ENCODE results near the gene MGAT5.

Gene MGAT5

GRCh38 chr2:134447669-134448068 is 193.8 kb downstream of the MGAT5 start:
- Histone ChIP-seq H3K4me3 (ENCODE audit: low read depth in 1 of 2, low read length in 1 of 2) (no peak overlapping the region), H3K27ac (no peak overlapping the region), H3K36me3 (peaks cover 84% of the 10 kb centered on the region), H3K4me1 (ENCODE audit: control insufficient read depth in 1 of 2, insufficient read depth in 1 of 2, low read depth in 1 of 2, low read length in 1 of 2) (no peaks in the 10 kb centered on the region), H3K9me3 (no peaks in the 10 kb centered on the region), H3K27me3 (no peaks in the 10 kb centered on the region)
- no peak for TF ChIP-seq CTCF (IDR thresholded peaks at IDR 0.05)

DNA sequence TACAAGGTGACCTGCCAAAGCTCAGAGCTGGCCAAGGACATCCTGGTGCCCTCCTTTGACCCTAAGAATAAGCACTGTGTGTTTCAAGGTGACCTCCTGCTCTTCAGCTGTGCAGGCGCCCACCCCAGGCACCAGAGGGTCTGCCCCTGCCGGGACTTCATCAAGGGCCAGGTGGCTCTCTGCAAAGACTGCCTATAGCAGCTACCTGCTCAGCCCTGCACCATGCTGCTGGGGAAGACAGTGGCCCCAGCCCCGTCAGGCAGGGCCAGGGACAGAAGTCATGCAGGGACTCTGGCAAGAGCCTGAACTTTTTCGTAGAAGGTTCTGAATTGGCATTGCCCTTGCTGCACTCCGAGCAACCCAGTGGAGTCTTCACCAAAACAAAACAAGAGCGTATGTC is 194.8 kb downstream of the MGAT5 start:
- Histone ChIP-seq H3K27me3 (no peaks in the 10 kb centered on the region), H3K36me3 (peaks cover 86% of the 10 kb centered on the region), H3K27ac (no peak overlapping the region), H3K4me1 (ENCODE audit: control insufficient read depth in 1 of 2, insufficient read depth in 1 of 2, low read depth in 1 of 2, low read length in 1 of 2) (no peaks in the 10 kb centered on the region), H3K4me3 (ENCODE audit: low read depth in 1 of 2, low read length in 1 of 2) (no peak overlapping the region), H3K9me3 (no peaks in the 10 kb centered on the region)
- no peak for TF ChIP-seq CTCF (IDR thresholded peaks at IDR 0.05)

DNA sequence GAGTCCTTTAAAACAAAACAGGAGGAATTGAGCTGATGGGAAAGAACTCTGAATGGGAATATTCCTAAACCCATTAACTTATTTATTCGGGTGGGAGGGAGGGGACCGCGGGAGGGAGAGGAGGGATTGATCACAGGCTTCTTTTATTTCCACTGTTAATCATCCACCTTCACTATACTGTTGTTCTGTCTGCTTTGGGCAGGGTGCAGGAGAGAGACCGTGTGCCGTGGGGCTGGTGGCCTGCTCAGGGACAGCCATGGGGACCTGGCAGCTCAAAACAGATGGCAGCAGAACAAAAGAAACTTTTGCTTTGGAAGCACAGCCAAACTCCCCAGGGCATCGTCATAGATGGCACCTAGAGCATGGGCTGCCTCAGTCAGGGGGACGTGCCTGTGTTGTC is 195.3 kb downstream of the MGAT5 start:
- Histone ChIP-seq H3K27ac (no peak overlapping the region), H3K36me3 (peaks cover 86% of the 10 kb centered on the region)

DNA sequence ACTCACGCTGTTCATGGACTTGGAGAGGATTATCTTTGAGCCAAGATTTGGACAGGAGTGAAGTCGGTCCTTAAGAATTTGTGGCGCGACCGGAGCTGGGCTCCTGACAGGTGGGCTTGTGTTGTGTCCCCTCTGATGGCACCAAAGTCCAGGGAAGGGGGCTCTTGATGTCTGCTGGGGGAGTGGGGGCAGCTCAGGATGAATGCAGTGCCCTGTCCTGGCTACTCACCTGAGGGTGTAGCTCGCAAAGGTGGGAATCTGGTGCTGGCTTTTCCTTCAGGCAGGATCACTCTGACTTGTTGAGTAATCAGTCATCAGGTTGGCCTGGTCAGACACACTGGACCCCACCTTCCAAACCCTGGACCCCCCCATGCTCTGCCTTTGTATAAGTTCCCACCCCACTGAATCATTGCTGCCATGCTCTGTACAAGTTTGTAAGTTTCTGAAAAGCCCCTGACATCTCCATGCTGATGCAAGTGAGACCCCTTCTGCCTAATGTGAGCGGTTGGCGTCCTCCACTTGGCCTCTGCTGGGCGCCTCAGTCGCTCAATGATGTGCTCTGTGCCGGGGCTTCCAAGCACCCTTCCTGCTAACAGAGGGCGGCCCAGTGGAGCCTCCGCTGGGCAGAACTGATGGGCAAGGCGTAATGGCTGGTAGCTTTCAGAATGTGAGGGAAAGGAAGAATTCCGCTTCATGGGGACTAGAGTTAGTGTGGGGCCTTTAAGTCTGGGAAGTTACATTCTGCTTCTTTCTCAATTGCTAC is 196.1 kb downstream of the MGAT5 start:
- no peak overlapping the region for H3K27ac ChIP-seq
- no peaks in the 10 kb centered on the region for H3K9me3 ChIP-seq
- TF ChIP-seq CTCF (IDR thresholded peaks at IDR 0.05), result no peak
- H3K36me3 ChIP-seq, result peaks cover 84% of the 10 kb centered on the region
- H3K4me1 ChIP-seq (ENCODE audit: control insufficient read depth in 1 of 2, insufficient read depth in 1 of 2, low read depth in 1 of 2, low read length in 1 of 2), result no peaks in the 10 kb centered on the region
- H3K4me3 ChIP-seq (ENCODE audit: low read depth in 1 of 2, low read length in 1 of 2), result no peak overlapping the region
- H3K27me3 ChIP-seq, result no peaks in the 10 kb centered on the region

More for the DNA sequence above, 195.3 kb downstream of the MGAT5 start:
- Histone ChIP-seq H3K27me3 (no peaks in the 10 kb centered on the region), H3K4me3 (ENCODE audit: low read depth in 1 of 2, low read length in 1 of 2) (no peak overlapping the region), H3K4me1 (ENCODE audit: control insufficient read depth in 1 of 2, insufficient read depth in 1 of 2, low read depth in 1 of 2, low read length in 1 of 2) (no peaks in the 10 kb centered on the region), H3K9me3 (no peaks in the 10 kb centered on the region)
- no peak for TF ChIP-seq CTCF (IDR thresholded peaks at IDR 0.05)

DNA sequence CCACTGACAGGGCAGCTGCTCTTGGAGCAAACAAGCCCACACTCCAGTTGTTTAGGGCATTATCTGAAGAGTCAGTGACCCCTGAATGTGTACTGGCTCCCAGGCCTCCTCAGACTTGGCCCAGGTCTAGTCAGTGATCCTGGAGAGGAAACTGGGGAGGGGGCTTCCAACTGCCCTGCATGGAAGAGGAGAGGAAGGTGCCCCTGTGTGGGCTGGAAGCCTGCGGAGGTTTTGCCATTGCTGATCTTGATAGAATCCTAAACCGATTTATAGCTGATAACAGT is 197.4 kb downstream of the MGAT5 start:
- Histone ChIP-seq H3K9me3 (no peaks in the 10 kb centered on the region), H3K27ac (no peak overlapping the region), H3K27me3 (no peaks in the 10 kb centered on the region), H3K4me1 (ENCODE audit: control insufficient read depth in 1 of 2, insufficient read depth in 1 of 2, low read depth in 1 of 2, low read length in 1 of 2) (no peaks in the 10 kb centered on the region), H3K4me3 (ENCODE audit: low read depth in 1 of 2, low read length in 1 of 2) (no peak overlapping the region), H3K36me3 (peaks cover 81% of the 10 kb centered on the region)
- TF ChIP-seq CTCF (IDR thresholded peaks at IDR 0.05), result no peak
